ENCODE results near the gene SUPT16H.
"Not testable (repeated sequence)": the region's sequence is repeated elsewhere in the genome, so short reads cannot be mapped to it uniquely, and the experiment has no call there.

SUPT16H gene

DNA sequence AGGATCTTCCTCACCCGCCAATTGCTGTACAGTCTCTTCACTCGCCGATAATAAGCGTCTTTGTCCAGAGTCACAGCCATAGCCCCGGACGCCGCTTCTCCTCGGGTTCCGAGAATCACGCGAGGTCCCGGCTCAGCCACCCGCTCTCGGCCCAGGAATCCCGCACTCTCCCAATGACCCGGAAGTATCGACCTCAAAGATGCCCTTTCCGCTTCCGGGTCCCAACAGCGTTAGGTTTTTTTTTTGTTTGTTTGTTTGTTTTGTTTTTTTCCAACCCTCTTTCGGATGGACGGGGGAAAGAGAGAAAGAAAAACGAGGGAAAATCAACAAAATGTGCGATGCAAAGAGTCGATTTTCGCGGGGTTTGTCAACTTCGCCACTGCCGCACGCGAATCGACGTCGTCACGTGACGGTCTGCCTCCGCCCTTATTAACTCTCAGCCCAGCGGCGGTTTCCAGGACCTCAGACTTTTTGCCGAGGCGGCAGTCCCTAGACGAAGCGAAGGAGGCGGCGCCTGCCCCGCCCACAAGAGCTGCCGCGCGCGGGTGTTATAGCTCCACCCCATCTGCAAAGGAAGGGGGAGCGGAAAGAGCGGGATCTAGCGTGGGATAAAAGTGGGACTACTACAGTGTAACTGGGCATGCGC lies at the start of gene SUPT16H:
Gene SUPT16H, minus strand, starts transcription at position 172 of the 646 bp plus-strand sequence. Its CDS starts 92 bp downstream, at position 80.
- DNase-seq: peak; percentile 99

- no peak for DNase-seq
These were observed 47.3 kb upstream of the SUPT16H start for GRCh38 chr14:21431126-21431525.

GRCh38 chr14:21428930-21429329 lies 45.1 kb upstream of the SUPT16H start:
- no peak for DNase-seq

DNA sequence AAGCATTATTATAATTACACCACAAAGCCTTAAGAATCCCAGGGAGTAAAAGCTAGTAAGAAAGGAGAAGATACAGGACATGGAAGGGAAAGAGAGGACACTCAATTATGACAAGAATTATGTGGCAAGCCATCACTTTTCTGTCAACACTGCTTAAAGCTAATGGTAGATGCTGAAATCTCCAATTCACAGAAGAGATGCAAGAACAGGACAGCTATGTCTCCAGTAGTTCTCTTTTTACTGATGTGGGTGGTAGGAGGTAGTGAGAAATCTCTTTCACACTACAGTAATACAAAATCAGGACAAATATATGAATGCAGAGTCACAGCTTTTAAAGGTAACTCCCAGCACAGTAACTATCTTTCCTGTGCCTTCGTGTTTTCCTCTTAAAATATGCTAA lies 42.9 kb upstream of the SUPT16H start:
- no peak for DNase-seq

DNA sequence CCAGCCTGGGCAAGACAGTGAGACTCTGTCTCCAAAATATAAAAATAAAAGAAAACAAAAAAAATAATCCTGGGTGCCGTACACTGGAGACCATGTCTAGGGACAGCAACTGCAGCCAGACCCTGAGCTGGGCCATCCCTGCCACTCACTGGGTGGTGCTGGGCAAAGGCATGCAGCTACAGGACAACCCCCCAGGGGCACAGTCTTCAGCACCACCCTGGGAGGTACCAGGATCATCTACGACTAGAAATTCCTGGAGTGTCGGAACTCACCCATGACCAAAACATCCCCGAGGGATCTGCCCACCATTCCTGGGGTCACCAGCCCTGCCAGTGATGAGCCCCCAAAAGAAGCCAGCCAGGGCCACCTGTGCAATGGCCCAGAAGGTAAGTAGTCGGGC lies 35.7 kb upstream of the SUPT16H start:
- DNase-seq: no peak

DNA sequence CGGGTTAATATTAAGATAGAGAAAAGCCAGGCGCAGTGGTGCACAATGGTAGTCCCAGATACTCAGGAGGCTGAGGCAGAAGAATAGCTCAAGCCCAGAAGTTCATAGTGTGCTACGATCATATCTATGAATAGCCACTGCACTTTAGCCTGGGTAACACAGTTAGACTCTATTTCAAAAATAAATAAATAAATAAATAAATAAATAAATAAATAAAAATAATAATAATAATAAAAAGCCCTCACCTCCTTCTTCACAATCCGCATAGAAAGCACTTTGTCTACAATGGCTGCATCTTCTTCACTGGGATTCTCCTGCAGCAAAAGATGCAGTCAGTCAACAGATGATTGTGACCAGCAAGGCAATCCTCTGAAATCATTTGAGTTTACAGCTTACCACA lies 31.5 kb upstream of the SUPT16H start:
- DNase-seq: no peak

- DNase-seq: no peak
These were observed 30.4 kb upstream of the SUPT16H start for GRCh38 chr14:21414137-21414631.

- DNase-seq: no peak
These were observed 24.3 kb upstream of the SUPT16H start for GRCh38 chr14:21408147-21408546.

- DNase-seq: no peak
These were observed 22.4 kb upstream of the SUPT16H start for GRCh38 chr14:21406213-21406612.

DNA sequence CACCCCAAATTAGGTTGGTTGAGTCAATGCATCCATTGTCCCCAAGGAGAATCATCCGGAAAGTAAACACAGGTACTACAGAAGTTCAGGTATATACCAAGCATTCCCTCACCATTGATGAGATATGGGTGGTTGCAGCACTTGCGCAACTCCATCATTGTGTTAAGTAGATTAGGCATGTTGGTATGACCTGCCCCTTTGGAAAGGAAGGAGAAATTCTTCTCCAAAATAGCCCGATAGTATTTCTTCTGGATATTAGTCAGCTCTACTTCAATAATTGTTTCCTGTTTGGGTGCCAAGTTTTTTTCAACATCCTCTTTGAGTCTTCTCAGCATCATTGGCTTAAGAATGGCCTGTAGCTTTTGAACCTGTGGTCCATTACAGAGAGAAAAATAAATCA lies 21.3 kb upstream of the SUPT16H start:
- no peak for DNase-seq

- no peak for DNase-seq
These were observed 15.6 kb upstream of the SUPT16H start for GRCh38 chr14:21399311-21399870.

DNA sequence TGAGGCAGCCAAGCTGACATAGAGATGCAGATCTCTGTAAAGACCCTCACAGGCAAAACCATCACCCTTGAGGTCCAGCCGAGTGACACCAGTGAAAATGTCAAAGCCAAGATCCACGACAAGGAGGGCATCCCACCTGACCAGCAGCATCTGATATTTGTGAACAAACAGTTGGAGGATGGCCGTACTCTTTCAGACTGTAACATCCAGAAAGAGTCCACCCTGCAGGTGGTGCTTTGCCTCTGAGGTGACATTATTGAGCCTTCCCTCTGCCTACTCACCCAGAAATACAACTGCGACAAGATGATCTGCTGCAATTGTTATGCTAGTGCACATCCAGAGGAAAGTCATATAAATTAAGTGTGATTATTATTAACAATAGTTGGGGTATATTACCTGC lies 15.1 kb upstream of the SUPT16H start:
- DNase-seq: no peak

DNA sequence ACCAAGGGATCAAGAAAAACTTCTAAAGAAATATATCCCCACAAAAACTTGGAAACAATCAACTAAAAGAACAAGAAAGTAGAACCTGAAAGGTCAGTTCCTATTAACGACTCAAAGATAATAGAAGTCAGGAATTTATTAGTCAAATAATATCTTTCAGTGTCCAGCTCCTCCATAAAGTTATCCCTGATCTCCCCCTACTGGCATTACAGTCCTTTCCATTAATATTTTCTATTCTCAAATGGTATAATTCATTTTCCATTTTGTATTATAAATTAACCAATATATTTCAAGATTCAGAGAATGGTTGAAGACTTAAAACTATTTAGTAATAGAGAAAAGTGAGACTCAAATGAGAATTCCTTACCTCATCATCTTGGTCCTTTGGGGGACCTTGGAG lies 11.6 kb upstream of the SUPT16H start:
- DNase-seq: no peak

GRCh38 chr14:21385188-21385904 lies 1.5 kb upstream of the SUPT16H start:
- peak; percentile 83 for DNase-seq

- DNase-seq: peak; percentile 74
These were observed 654 bp upstream of the SUPT16H start for GRCh38 chr14:21384494-21384851.

GRCh38 chr14:21382886-21383847 lies 652 bp downstream of the SUPT16H start:
- peak; percentile 82 for DNase-seq

DNA sequence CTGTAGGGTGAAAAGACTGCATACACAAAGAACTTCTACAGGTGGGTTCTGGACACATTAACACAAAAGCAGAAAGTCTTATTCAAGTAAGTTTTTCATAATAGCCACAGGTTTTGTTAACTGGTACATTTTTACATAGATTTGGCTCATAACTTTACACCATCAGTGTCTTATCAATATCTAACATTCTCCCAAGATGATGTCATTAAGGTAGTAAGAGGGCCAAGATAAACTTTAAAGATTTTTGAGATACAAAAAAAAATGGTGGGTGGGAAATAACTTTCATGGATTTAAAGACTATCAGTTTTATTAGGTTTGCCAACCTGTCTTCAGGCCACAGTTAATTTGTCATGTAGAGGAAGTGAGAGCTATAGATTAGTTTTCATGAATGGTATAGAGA lies 1.7 kb downstream of the SUPT16H start:
- DNase-seq: peak; percentile 27

- DNase-seq: no peak
These were observed 4.5 kb downstream of the SUPT16H start for GRCh38 chr14:21379338-21379737.

DNA sequence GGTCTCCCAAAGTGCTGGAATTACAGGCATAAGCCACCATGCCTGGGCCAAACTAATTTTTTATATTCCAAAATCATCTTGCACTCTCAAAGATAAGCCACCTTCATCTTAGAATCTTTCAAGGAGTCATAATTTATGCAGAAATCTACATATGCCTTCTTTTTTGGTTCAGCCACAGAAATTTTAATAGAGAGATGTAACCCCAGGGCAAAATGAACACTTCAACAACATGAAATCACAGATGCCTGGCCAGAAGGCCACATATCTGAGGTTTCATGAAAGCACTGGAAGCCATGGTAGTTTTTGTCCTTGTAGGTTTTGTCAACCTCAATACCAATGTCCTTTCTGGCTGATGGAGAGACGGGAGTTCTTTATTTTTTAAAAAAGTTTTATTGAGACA lies 9.8 kb downstream of the SUPT16H start:
- DNase-seq: no peak

DNA sequence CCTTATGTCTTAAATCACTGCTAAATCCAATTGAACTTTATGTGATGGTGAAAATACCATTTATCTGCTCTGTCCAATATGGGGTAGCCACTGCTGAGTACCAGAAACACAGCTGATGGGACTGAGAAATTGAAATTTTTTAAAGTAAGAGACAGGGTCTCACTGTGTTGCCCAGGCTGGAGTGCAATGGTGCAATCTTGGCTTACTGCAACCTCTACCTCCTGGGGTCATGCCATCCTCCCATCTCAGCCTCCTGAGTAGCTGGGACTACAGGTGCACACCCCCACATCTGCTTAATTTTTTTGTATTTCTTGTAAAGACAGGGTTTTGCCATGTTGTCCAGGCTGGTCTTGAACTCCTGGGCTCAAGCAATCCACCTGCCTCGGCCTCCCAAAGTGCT lies 11.0 kb downstream of the SUPT16H start:
- DNase-seq: not testable (repeated sequence)

DNA sequence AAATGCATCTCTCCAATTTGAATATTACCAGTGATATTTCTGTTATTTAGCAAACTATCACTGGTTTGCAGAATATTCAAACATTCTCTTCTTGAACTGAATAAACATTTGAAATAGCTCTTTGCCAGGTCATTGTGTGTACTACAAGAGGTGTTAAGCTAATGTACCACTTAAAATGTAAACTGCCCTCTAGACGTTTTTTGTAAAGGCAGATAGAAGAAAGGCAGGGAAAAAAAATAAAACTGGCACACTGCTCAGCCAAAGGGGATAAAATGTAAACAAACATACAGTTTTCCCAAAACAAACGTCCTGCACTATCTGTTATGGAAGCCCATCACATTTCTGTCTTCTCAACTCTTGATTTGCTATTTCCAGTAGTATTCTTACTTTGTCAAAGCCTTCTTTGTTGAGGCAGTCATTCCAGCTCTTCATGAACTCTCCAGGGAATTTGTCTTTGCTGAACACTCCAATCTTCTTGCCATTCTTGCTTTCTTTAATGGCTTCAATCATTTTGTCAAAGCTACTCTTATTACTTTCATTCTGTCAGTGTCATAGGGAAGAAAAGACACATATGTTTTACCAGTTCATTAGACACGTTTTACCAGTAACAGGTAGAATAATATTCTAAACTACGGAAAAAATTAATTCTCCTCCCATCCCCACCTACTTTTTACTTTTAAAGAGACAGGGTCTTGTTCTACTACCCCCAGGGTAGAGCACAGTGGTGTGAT lies 13.7 kb downstream of the SUPT16H start:
- DNase-seq: no peak

- no peak for DNase-seq
These were observed 16.2 kb downstream of the SUPT16H start for GRCh38 chr14:21367582-21368144.
